DOHH2 (cell line): Measurements from ENCODE around the gene TGM3.

Experiments used
- H3F3A ChIP-seq: fragments of 200-600 bp; sonication (generic), shearing (Covaris generic); 2 replicates; pipeline ENCODE4 v1.6.0; 2016; ENCODE audit warnings: antibody characterized with exemption, mild to moderate bottlenecking; ENCODE audit not compliant: control insufficient read depth, insufficient read depth
- H3K27ac ChIP-seq: fragments of 200-600 bp; sonication (generic); 2 replicates; pipeline ENCODE4 v1.5.1; 2014; ENCODE audit warnings: low read depth, mild to moderate bottlenecking, low read length, moderate library complexity
- H3K27me3 ChIP-seq: fragments of 200-600 bp; sonication (generic); 2 replicates; pipeline ENCODE4 v1.6.1; 2014; ENCODE audit warnings: mild to moderate bottlenecking, low read length, mixed read lengths; ENCODE audit not compliant: control insufficient read depth
- H3K36me3 ChIP-seq: fragments of 200-600 bp; sonication (generic); 2 replicates; pipeline ENCODE4 v1.6.1; 2014; ENCODE audit warnings: mild to moderate bottlenecking, low read length, moderate library complexity, mixed read lengths; ENCODE audit not compliant: control insufficient read depth
- H3K4me1 ChIP-seq: fragments of 200-600 bp; sonication (generic); 2 replicates; pipeline ENCODE4 v1.6.1; 2014; ENCODE audit warnings: mild to moderate bottlenecking, low read length, mixed read lengths; ENCODE audit not compliant: control insufficient read depth
- H3K4me2 ChIP-seq: fragments of 200-600 bp; sonication (generic); 2 replicates; pipeline ENCODE4 v1.6.0; 2014; ENCODE audit warnings: mild to moderate bottlenecking, low read length, moderate library complexity
- H3K4me3 ChIP-seq: fragments of 200-600 bp; sonication (generic); 2 replicates; pipeline ENCODE4 v1.5.1; 2014; ENCODE audit warnings: mild to moderate bottlenecking, low read length, mixed read lengths
- H3K79me2 ChIP-seq: fragments of 200-600 bp; sonication (generic); 2 replicates; pipeline ENCODE4 v1.6.1; 2014; ENCODE audit warnings: mild to moderate bottlenecking, low read length, mixed read lengths; ENCODE audit not compliant: control insufficient read depth
- H3K9me2 ChIP-seq: fragments of 200-600 bp; sonication (generic); replicated peaks from 2 replicates; pipeline ENCODE4 v1.6.1; 2014; ENCODE audit warnings: mild to moderate bottlenecking, low read length, mixed read lengths; ENCODE audit not compliant: control insufficient read depth
- H3K9me3 ChIP-seq: fragments of 200-600 bp; sonication (generic); 2 replicates; pipeline ENCODE4 v1.6.1; 2014; ENCODE audit warnings: antibody characterized with exemption, low read length, mixed read lengths; ENCODE audit not compliant: control insufficient read depth, insufficient read depth
- H4K20me1 ChIP-seq: fragments of 200-600 bp; sonication (generic); 2 replicates; pipeline ENCODE4 v1.6.0; 2014; ENCODE audit warnings: low read depth, mild to moderate bottlenecking, antibody characterized with exemption, low read length, moderate library complexity; ENCODE audit not compliant: control insufficient read depth, insufficient read depth
- EZH2phosphoT487 ChIP-seq: fragments of 200-600 bp; sonication (generic); IDR thresholded peaks from 2 replicates; pipeline ENCODE4 v1.6.1; 2017; ENCODE audit warnings: borderline replicate concordance, mild to moderate bottlenecking, antibody characterized with exemption, low read length, moderate library complexity, mixed read lengths
- TF ChIP-seq, protein P1 (sequence below): fragments of 200-600 bp; sonication (generic); IDR thresholded peaks from one replicate; pipeline ENCODE4 v1.5.1; 2014; ENCODE audit warnings: antibody characterized with exemption, mild to moderate bottlenecking, low read depth, low read length; ENCODE audit not compliant: poor library complexity, severe bottlenecking

Gene TGM3

DNA sequence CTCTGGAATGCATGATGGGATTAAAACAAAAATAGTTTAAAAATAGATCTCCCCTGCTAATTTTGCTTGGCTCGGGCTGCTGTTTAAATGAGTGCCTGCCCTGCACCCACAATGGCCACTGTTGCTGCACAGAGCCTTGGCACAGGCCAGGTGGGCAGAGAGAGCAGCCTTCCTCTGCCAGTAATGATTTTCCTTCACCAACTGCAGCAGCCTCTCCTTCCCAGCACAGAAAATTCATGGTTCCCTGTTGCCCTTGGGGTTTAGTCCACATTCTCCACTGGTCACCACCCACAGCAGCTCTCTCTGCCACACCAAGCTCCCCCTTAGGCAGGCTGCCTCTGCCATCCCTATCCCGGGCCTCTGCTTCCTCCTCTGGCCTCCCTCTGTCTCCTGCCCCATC lies 30.2 kb downstream of the TGM3 start:
- no peaks in the 10 kb centered on the region for H3K4me1 ChIP-seq
- H3K9me3 ChIP-seq = no peaks in the 10 kb centered on the region
- H3K79me2 ChIP-seq = no peaks in the 10 kb centered on the region
- peaks cover 2% of the 10 kb centered on the region; the same call in 1 of the 2 replicates for H3K27me3 ChIP-seq
- no peak overlapping the region for H3K27ac ChIP-seq
- no peaks in the 10 kb centered on the region for H3F3A ChIP-seq
- H3K9me2 ChIP-seq = no peaks in the 10 kb centered on the region
- no peak overlapping the region for H3K4me3 ChIP-seq
- no peaks in the 10 kb centered on the region for H4K20me1 ChIP-seq
- no peak for TF ChIP-seq EZH2phosphoT487
- TF ChIP-seq, protein P1, sequence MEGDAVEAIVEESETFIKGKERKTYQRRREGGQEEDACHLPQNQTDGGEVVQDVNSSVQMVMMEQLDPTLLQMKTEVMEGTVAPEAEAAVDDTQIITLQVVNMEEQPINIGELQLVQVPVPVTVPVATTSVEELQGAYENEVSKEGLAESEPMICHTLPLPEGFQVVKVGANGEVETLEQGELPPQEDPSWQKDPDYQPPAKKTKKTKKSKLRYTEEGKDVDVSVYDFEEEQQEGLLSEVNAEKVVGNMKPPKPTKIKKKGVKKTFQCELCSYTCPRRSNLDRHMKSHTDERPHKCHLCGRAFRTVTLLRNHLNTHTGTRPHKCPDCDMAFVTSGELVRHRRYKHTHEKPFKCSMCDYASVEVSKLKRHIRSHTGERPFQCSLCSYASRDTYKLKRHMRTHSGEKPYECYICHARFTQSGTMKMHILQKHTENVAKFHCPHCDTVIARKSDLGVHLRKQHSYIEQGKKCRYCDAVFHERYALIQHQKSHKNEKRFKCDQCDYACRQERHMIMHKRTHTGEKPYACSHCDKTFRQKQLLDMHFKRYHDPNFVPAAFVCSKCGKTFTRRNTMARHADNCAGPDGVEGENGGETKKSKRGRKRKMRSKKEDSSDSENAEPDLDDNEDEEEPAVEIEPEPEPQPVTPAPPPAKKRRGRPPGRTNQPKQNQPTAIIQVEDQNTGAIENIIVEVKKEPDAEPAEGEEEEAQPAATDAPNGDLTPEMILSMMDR = no peak
- H3K36me3 ChIP-seq = no peaks in the 10 kb centered on the region
- H3K4me2 ChIP-seq = no peak overlapping the region

DNA sequence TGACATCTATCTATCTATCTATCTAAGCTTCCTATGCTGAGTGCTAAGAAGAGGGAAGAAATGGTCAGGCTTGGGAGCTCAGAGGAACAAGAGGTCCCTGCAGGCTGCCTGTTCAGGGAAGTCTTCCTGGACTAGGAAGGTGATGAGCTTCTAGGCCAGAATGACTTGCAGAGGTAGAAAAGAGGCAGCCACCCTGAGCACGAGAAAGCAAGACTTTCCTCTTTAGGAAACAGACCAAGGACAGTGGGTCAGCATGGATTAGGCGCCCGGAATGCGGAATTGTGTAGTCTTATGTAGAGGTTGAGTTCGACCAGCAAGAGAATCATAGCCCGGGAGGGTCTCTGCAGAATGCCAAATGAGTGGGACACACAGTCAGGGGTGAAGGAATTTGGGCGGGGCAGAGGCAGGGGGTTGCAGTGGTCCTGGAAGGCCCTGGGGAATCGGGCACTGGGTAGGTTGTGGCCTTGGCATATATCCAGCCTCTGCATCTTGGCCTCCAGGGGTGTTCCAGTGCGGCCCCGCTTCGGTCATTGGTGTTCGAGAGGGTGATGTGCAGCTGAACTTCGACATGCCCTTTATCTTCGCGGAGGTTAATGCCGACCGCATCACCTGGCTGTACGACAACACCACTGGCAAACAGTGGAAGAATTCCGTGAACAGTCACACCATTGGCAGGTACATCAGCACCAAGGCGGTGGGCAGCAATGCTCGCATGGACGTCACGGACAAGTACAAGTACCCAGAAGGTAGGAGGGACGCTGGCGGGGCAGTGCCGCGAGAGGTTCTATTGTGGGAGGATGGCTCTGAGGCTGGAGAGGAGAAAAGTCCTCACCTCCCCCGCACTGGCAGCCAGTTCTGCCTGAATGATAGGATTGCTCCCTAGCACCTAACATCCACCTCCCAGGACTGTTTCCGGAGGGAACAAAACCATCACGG lies 32.1 kb downstream of the TGM3 start:
- H3F3A ChIP-seq = no peaks in the 10 kb centered on the region
- H3K27me3 ChIP-seq = no peaks in the 10 kb centered on the region; the same call in 1 of the 2 replicates
- H3K4me2 ChIP-seq = no peak overlapping the region
- no peaks in the 10 kb centered on the region for H3K4me1 ChIP-seq
- TF ChIP-seq EZH2phosphoT487 = no peak
- TF ChIP-seq, protein P1 = no peak
- no peak overlapping the region for H3K27ac ChIP-seq
- H3K4me3 ChIP-seq = no peak overlapping the region
- H3K36me3 ChIP-seq = no peaks in the 10 kb centered on the region
- no peaks in the 10 kb centered on the region for H3K79me2 ChIP-seq
- no peaks in the 10 kb centered on the region for H3K9me2 ChIP-seq
- H4K20me1 ChIP-seq = no peaks in the 10 kb centered on the region
- H3K9me3 ChIP-seq = no peaks in the 10 kb centered on the region

DNA sequence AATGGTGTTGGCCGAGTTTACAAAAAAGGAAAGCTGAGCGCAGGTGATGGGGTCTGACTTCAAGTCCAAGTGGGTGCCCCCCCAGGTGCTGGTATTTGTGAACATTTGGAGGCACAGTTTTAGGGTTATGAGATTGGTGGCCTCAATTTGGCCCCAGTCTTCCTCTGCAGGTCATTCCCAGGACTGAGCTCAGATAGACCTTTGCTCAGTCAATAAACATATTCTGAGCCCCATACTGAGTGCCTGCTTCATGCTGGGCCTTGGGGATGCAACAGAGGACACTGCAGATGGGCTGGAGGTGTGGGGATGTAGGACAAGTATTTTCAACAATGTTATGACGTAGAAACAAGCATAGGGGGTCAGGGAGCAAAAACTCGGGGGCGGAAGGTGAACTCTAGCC lies 33.5 kb downstream of the TGM3 start:
- no peak overlapping the region for H3K4me2 ChIP-seq
- no peaks in the 10 kb centered on the region for H3K9me2 ChIP-seq
- H3K4me3 ChIP-seq = no peak overlapping the region
- H3K4me1 ChIP-seq = no peaks in the 10 kb centered on the region
- H3K27me3 ChIP-seq = peaks cover 2% of the 10 kb centered on the region; the same call in 1 of the 2 replicates
- no peak for TF ChIP-seq EZH2phosphoT487
- TF ChIP-seq, protein P1 = no peak
- no peaks in the 10 kb centered on the region for H3K36me3 ChIP-seq
- no peaks in the 10 kb centered on the region for H3F3A ChIP-seq
- H3K9me3 ChIP-seq = no peaks in the 10 kb centered on the region
- no peak overlapping the region for H3K27ac ChIP-seq
- H4K20me1 ChIP-seq = no peaks in the 10 kb centered on the region
- H3K79me2 ChIP-seq = no peaks in the 10 kb centered on the region
